Measurements from ENCODE around the gene SMYD1.

SMYD1 gene

DNA sequence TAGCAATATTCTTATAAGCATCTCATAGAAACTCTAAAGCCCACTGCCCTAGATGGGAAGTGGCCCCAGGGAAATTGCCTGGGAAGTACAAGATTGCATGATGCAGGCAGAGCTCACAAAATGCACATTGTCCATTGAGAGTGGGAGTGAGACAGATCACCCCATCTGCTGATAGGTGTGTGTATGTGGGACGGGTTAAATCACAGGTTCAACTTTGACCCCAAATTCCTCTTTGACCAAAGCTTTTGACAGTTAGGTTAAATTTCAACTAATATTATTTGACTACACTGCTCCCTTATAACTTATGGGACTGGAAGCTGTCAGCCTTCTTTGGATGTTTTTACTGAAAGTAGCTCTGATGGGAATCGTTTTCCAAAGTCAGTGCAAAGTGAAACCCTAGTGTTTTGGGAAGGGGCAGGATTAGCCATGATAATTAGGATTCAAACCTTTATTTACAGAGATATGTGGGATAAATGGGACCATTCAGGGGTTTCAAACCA lies 71.6 kb downstream of the SMYD1 start:
- in situ Hi-C loops (cut with MboI; ENCODE audit: low sequenced_read_pairs), result no loop called here

DNA sequence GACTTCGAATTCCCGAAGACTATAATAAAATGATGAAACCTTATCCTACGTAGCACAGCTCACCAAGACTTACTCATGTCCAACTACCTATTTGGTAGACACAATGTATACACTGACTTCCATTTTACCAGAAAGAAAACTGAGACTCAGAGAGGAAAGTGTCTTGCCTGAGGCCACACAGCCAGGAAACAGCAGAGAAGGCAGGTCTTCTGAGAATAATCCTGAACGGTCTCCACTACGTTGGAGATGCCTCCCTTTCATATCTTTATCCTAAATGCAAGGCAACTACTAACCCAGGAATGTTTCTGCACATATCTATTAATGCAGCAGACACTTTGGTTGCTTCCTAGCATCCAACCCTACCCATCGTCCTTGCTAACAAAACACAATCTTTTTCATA lies 72.2 kb downstream of the SMYD1 start:
- in situ Hi-C loops (cut with MboI; ENCODE audit: low sequenced_read_pairs), result no loop called here

DNA sequence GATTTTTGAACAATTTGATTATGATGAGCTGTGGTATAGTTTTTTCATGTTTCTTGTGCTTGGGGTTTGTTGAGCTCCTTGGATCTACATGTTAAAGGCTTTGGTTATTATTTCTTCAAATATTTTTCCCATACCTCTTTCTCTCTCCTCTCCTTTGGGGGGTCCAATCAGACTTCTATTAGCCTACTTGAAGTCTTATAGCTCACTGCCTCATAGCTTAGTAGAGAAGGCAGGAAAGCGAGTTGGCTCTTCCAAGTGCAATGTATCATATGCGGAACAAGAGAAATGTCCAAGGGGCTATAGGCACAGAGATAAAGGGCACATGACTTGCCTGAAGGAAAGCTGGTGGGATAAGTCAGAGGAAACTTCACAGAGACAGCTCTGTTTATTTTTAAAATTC lies 74.3 kb downstream of the SMYD1 start:
- in situ Hi-C loops (cut with MboI; ENCODE audit: low sequenced_read_pairs), result no loop called here

DNA sequence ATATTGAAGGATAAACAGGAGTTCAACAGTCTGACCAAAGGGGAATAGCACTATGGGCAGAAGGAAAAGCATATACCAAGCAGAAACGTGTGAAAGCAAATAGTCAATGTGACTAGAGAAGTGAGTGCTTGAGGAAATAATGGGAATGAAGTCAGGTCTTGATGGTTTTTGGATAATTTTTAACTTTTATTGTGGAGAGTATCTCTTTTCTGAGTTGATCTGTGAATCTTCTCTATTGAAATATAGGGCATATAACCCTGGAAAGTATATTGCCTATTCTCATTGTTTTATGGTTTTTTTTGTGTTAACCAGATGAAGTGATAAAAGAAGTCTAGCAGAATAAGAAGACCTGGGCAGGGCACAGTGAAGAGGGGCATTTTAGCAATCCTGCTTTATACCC lies 76.6 kb downstream of the SMYD1 start:
- in situ Hi-C loops (cut with MboI; ENCODE audit: low sequenced_read_pairs), result no loop called here

DNA sequence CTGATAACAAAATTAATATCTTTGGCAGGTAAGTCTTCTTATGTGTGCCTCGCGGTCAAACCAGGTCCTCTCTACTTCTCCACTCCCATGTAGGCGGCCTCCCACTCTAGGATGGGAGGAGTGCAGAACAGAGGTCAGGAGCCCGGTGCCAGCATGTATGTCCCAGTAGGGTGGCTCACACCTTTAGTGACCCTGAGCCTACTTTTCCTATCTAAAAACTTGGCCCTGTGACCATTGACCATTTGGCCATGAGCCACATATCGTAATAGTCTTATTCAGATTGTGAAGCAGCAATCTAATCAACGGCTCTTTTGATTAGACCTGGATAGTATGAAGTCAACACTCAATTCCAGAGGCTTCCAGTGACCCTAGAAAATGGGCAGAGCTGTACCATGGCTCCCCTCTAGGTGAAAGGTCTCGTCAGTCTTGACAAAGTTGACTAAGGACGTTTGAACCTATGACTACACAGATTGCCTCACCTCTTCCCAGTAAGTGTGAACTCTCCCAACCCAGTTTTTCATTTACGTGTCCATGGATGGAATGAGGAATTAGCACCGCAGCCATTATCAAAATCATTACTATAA lies 77.4 kb downstream of the SMYD1 start:
- in situ Hi-C loops (cut with MboI; ENCODE audit: low sequenced_read_pairs), result no loop called here

DNA sequence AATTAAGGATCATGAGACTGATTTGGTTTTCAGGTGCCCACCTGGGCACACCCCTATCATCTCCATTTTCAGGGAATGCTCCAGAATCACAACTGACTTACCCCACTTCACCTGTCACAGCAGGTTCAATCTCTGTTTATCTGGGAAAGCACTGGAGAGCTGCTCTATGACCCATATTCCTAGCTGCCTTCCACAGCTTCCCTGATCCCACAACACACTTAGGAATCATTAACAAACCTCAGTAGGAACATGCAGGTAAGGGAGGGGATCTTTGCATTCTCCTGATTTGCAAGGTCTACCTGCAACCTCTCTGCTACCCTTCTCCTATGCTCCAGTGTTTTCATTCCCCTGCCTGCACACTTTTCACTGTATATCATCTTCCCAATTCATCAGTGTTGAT lies 79.0 kb downstream of the SMYD1 start:
- in situ Hi-C loops (cut with MboI; ENCODE audit: low sequenced_read_pairs), result no loop called here

DNA sequence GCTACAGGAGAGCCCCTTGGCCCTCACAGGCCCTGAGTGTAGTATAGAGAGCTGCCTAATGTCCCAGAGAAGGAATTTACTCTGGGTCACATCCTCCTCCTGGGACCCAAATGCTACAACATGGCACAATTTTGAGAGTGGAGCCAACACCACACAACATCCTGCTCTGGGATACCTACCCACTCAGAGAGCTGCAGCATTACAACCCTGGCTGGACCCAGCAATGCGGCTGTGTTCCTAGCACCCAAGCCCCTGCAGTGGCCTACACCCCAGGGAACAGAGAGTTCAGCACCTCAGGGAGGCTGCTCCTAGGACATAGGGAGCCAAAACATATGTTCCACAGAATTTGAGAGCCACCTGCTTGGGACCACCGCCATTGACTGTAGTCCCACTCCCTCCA lies 79.5 kb downstream of the SMYD1 start:
- in situ Hi-C loops (cut with MboI; ENCODE audit: low sequenced_read_pairs), result no loop called here

DNA sequence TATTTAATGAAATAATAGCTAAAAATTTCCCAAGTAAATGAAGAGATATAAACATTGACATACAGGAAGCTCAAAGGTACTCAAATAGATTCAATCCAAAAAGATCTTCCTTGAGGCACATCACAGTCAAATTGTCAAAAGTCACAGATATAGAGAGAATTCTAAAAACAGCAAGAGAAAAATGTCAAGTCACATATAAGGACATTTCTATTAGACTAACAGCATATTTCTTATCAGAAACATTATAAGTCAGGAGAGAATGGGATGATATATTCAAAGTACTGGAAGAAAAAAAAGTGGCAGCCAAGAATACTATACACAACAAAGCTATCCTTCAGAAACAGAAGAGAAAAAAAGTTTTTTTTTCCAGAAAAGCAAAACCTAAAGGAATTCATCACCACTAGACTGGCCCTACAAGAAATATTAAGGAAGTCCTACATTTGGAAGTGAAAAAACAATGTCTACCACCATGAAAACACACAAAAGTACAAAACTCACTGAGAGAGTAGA lies 81.4 kb downstream of the SMYD1 start:
- in situ Hi-C loops (cut with MboI; ENCODE audit: low sequenced_read_pairs), result no loop called here

DNA sequence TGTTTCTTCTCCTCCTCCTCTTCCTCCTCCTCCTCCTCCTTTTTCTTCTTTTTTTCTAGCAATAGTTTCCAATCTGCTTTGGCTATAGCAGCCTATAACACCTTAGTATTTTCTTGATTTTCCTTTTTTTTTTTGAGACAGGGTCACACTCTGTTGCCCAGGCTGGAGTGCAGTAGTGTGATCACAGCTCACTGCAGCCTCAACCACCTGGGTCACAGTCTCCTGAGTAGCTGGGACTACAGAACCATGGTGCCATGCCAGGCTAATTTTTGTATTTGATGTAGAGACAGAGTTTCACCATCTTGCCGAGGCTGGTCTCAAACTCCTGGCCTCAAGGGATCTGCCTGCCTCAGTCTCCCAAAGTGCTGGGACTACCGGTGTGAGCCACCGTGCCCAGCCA lies 91.9 kb downstream of the SMYD1 start:
- in situ Hi-C loops (cut with MboI; ENCODE audit: low sequenced_read_pairs), result loop anchor here (5.0 kb wide), 1 partner anchor 97 kb away; no protein-coding TSS in a partner anchor

DNA sequence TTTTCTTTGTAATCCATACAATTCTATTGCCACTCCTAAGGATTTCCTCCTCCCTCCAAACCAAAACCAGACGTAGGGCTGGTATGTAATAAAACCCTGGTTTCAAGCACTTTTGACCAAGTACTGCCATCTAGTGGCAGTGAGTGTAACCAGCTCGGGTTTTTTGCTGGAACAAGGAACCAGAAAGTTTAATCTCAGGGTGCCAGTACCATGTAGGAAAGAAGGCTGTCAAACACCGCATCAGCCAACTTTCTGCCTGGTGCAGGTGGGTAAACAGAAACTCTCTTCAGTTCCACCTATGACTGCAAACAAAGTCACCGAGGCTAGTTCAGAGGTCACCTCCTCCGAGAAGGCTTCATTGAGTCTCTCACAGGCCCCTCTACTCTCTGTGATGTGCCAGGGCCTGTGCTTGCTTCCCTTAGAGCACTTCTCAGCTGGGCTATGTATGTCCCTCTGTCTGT lies 92.4 kb downstream of the SMYD1 start:
- in situ Hi-C loops (cut with MboI; ENCODE audit: low sequenced_read_pairs), result loop anchor here (5.0 kb wide), 1 partner anchor 98 kb away; no protein-coding TSS in a partner anchor

DNA sequence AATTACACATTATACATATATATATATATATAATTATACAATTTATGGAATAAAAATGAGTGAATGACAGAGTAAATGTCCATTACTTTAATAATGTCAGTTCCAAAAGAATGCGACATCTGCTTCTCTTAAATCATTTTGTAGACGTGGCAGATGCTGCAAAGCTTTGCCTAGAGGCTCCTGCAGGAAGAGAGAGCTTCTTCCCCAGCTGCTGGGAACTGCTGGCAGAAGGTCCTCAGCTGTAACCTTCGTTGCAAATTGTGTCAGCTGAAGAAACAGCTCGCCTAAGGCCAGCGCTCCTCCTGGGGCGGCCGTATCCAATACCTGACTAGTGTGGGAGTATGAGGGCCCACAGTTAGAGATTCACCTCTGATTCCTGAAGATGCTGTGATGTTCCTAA lies 92.9 kb downstream of the SMYD1 start:
- in situ Hi-C loops (cut with MboI; ENCODE audit: low sequenced_read_pairs), result no loop called here

DNA sequence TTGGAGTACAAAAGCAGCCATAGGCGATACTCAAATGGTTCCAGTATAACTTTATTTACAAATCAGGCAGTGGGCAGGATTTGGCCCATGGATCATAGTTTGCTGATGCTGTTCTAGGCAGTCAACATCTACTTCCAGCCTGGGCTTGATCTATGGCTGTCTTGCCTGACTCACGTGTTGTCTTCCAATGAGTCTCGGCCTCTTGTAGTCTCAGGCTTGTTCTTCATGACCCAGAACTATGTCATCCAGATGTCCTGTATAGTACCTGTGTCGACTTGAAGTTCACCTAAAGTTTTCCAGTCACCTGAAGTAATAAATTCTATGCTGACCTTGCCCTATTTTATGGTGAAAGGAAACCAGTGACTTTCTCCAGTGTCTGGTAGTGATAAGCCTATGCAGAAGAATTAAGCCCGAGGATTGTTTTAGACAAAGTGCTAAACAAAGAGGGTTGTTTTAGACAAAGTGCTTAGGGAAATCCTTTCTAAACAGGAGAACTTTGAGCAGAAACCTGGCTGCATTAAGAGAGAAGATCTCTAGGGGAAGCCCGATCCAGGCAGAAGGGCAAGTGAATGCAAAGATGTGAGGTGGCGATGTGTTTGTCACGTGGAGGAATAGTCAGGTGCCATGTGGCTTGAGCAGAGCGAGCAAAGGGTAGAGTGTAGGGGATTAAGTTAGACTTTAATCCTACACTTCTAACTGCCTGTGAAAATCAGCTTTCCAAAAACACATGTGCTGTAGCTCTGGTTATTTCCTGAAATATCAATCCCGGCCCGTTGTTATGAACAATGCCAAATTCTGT lies 94.0 kb downstream of the SMYD1 start:
- in situ Hi-C loops (cut with MboI; ENCODE audit: low sequenced_read_pairs), result no loop called here
